Stimulated activated CD4-positive, alpha-beta T cell treated with anti-CD3 and anti-CD28 coated beads, TNF-alpha, amount 100 ng/mL, for 1 hour (primary cell): ENCODE data around the gene TMEM229B.

Source experiments
- DNase-seq, 3 donors: peaks; one replicate each; pipeline ENCODE4 v3.0.0-alpha.2; 2020; ENCODE audit warnings: low read depth in 3 of 3, low spot score in 1 of 3

Gene TMEM229B

GRCh38 chr14:67487937-67488893 lies at the start of gene TMEM229B:
Gene TMEM229B, minus strand, starts transcription at chr14:67488721. Its CDS starts 14,798 bp downstream, at chr14:67473923.
- peak; percentile 21 to 52 (median 35) for DNase-seq

- DNase-seq, result no peak
Observed at GRCh38 chr14:67537736-67538135, 49.2 kb upstream of the TMEM229B start.

- no peak for DNase-seq
Observed at GRCh38 chr14:67536087-67536486, 47.6 kb upstream of the TMEM229B start.

- DNase-seq, result no peak
Observed at GRCh38 chr14:67533754-67534085, 45.2 kb upstream of the TMEM229B start.

GRCh38 chr14:67532998-67533753 lies 44.7 kb upstream of the TMEM229B start, which contains the start of gene PLEKHH1:
Gene PLEKHH1, plus strand, starts transcription at chr14:67533290. Its CDS starts 8,578 bp downstream, at chr14:67541868.
- DNase-seq, result peak in 1 of 3 donors; percentile 31

- DNase-seq, result no peak
Observed at GRCh38 chr14:67532606-67532997, 44.1 kb upstream of the TMEM229B start.

- no peak for DNase-seq
Observed at GRCh38 chr14:67529947-67530935, 41.7 kb upstream of the TMEM229B start.

- DNase-seq, result no peak
Observed at GRCh38 chr14:67528276-67528675, 39.8 kb upstream of the TMEM229B start.

GRCh38 chr14:67527756-67528155 lies 39.2 kb upstream of the TMEM229B start:
- DNase-seq, result no peak

GRCh38 chr14:67526676-67527459 lies 38.3 kb upstream of the TMEM229B start:
- DNase-seq, result no peak

- no peak for DNase-seq
Observed at GRCh38 chr14:67526181-67526580, 37.7 kb upstream of the TMEM229B start.

GRCh38 chr14:67525389-67525788 lies 36.9 kb upstream of the TMEM229B start:
- DNase-seq, result no peak

GRCh38 chr14:67524634-67524963 lies 36.1 kb upstream of the TMEM229B start:
- no peak for DNase-seq

GRCh38 chr14:67523764-67524633 lies 35.5 kb upstream of the TMEM229B start:
- no peak for DNase-seq

GRCh38 chr14:67522270-67522669 lies 33.7 kb upstream of the TMEM229B start:
- no peak for DNase-seq

GRCh38 chr14:67520482-67520881 lies 32.0 kb upstream of the TMEM229B start:
- no peak for DNase-seq

- no peak for DNase-seq
Observed at GRCh38 chr14:67519406-67519805, 30.9 kb upstream of the TMEM229B start.

GRCh38 chr14:67517083-67517482 lies 28.6 kb upstream of the TMEM229B start:
- DNase-seq, result no peak

- no peak for DNase-seq
Observed at GRCh38 chr14:67516676-67517075, 28.2 kb upstream of the TMEM229B start.
